Sigmoid colon (tissue), 3 donors: Measurements from ENCODE around the gene ANO1.

ENCODE experiments used
- POLR2A ChIP-seq, 2 donors: fragments of 450-650 bp; IDR thresholded peaks; one replicate each; pipeline ENCODE4 v1.6.1; 2016; ENCODE audit warnings: antibody characterized with exemption in 2 of 2, mild to moderate bottlenecking in 2 of 2, moderate library complexity in 2 of 2
- TF ChIP-seq, protein P1 (sequence below), 4 experiments: fragments of 450-650 bp in 3 of 4; fragments of 200-600 bp in 1 of 4; IDR thresholded peaks; one replicate each; pipeline ENCODE4 v1.5.1; 2016 to 2019; ENCODE audit warnings: antibody characterized with exemption in 4 of 4, mild to moderate bottlenecking in 3 of 4, moderate library complexity in 2 of 4

GRCh38 chr11:70201882-70202861 lies 124.1 kb downstream of the ANO1 start:
- TF ChIP-seq POLR2A (IDR thresholded peaks at IDR 0.05), result no peak
- TF ChIP-seq, protein P1, sequence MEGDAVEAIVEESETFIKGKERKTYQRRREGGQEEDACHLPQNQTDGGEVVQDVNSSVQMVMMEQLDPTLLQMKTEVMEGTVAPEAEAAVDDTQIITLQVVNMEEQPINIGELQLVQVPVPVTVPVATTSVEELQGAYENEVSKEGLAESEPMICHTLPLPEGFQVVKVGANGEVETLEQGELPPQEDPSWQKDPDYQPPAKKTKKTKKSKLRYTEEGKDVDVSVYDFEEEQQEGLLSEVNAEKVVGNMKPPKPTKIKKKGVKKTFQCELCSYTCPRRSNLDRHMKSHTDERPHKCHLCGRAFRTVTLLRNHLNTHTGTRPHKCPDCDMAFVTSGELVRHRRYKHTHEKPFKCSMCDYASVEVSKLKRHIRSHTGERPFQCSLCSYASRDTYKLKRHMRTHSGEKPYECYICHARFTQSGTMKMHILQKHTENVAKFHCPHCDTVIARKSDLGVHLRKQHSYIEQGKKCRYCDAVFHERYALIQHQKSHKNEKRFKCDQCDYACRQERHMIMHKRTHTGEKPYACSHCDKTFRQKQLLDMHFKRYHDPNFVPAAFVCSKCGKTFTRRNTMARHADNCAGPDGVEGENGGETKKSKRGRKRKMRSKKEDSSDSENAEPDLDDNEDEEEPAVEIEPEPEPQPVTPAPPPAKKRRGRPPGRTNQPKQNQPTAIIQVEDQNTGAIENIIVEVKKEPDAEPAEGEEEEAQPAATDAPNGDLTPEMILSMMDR (IDR thresholded peaks at IDR 0.05), result no peak
